Stomach (tissue), 9 donors: ENCODE results near the gene XIRP2. TPM values are rescaled to one million over a fixed set of nuclear protein-coding genes. Genes with fewer than 3 reads are reported as not detected.

Experiments
- DNase-seq, 2 donors: peaks; one replicate each; pipeline versions ENCODE4 v3.0.0 to v3.0.0-alpha.2; 2013 to 2019
- H3K27ac ChIP-seq, 5 donors: fragments of 200-600 bp in 4 of 5; sonication (generic) in 4 of 5; one replicate each; pipeline ENCODE4 v1.5.1; 2013 to 2019; ENCODE audit warnings: mild to moderate bottlenecking in 1 of 5, moderate library complexity in 1 of 5
- H3K27me3 ChIP-seq, 3 donors: fragments of 200-600 bp; sonication (generic); one replicate each; pipeline ENCODE4 v1.5.1; 2017 to 2019; ENCODE audit warnings: mixed run types in 1 of 3
- H3K36me3 ChIP-seq, 4 donors: fragments of 200-600 bp; sonication (generic); 1 replicate in 3 of 4; 2 replicates in 1 of 4; pipeline ENCODE4 v1.5.1; 2016 to 2019
- H3K4me1 ChIP-seq, 4 donors: fragments of 200-600 bp; sonication (generic); one replicate each; pipeline ENCODE4 v1.5.1; 2016 to 2019
- H3K4me3 ChIP-seq, 4 donors: fragments of 200-600 bp; sonication (generic) in 3 of 4; one replicate each; pipeline ENCODE4 v1.5.1; 2016 to 2019; ENCODE audit warnings: mild to moderate bottlenecking in 1 of 4
- H3K9me3 ChIP-seq, 4 donors: fragments of 200-600 bp; sonication (generic); one replicate each; pipeline ENCODE4 v1.5.1; 2016 to 2019
- CTCF ChIP-seq, 7 experiments: fragments of 450-650 bp in 4 of 7; fragments of 200-600 bp in 3 of 7; sonication (generic) in 3 of 7; IDR thresholded peaks; one replicate each; pipeline ENCODE4 v1.5.1; 2016 to 2019; ENCODE audit warnings: antibody characterized with exemption in 7 of 7, control low read depth in 2 of 7, mild to moderate bottlenecking in 1 of 7
- EP300 ChIP-seq: sonication (generic); formaldehyde crosslinking; IDR thresholded peaks from one replicate; pipeline ENCODE4 v1.6.1; 2017; ENCODE audit warnings: antibody characterized with exemption
- POLR2A ChIP-seq, 4 donors: fragments of 450-650 bp; IDR thresholded peaks; one replicate each; pipeline ENCODE4 v1.6.1; 2016; ENCODE audit warnings: antibody characterized with exemption in 4 of 4, control low read depth in 2 of 4, mild to moderate bottlenecking in 1 of 4, moderate library complexity in 1 of 4
- POLR2AphosphoS5 ChIP-seq, 3 donors: sonication (generic); formaldehyde crosslinking; IDR thresholded peaks; one replicate each; pipeline ENCODE4 v1.6.1; 2016; ENCODE audit warnings: antibody characterized with exemption in 3 of 3
- WGBS, 5 donors: extraction: QIAGEN DNeasy Blood & Tissue Kit in 3 of 5; methylation state at CpG; one replicate each; pipeline versions ENCODE4 v1.1.5 to v1.1.7; 2013 to 2018; 5-methylcytosine and 5-hydroxymethylcytosine counted together
- intact Hi-C: fragments of 100-400 bp; cut with DNase I; formaldehyde crosslinking; loops from one replicate; pipeline ENCODE4 v1.15.1; 2023; ENCODE audit warnings: low total_unique reads
- polyA plus RNA-seq, 3 donors: library from polyadenylated mRNA; stranded (reverse); fragments of 200-250 nt; gene quantifications; one replicate each; pipeline ENCODE4 v1.2.3, GENCODE V29; 2013
- total RNA-seq, 5 donors: library from RNA; depleted of rRNA; stranded (reverse); fragments of >200 nt; gene quantifications; one replicate each; pipeline versions ENCODE4 v1.1.0 to v1.2.3, GENCODE V29; 2014 to 2016
- donor health status: healthy with polysubstance abuse.
- donor health status: Bipolar disorder and iron deficiency.
- donor health status: healthy.

The XIRP2 gene
- total and polyA plus RNA-seq, 8 donors, result 0.10 to 3.2 (median 0.19) TPM; not detected in 4

- H3K4me1 ChIP-seq, result no peaks in the 10 kb centered on the region
- 70 to 89% (median 81%) methylated on average over 2 of the region's 2 CpGs for WGBS, 5 donors
- H3K27ac ChIP-seq, result no peak overlapping the region
- no peaks in the 10 kb centered on the region for H3K36me3 ChIP-seq
- TF ChIP-seq POLR2A (IDR thresholded peaks at IDR 0.05) (no peak), POLR2AphosphoS5 (IDR thresholded peaks at IDR 0.05) (no peak), EP300 (no peak), CTCF (IDR thresholded peaks at IDR 0.05) (no peak)
- H3K4me3 ChIP-seq, result no peak overlapping the region
- no peaks in the 10 kb centered on the region for H3K27me3 ChIP-seq
- H3K9me3 ChIP-seq, result no peaks in the 10 kb centered on the region
- no peak for DNase-seq
- intact Hi-C loops, result no loop called here
Measured at GRCh38 chr2:166921261-166921896, 33.1 kb downstream of the XIRP2 start.

GRCh38 chr2:166924967-166925366, 36.7 kb downstream of the XIRP2 start:
- H3K4me3 ChIP-seq, result no peak overlapping the region
- no peaks in the 10 kb centered on the region for H3K36me3 ChIP-seq
- no peaks in the 10 kb centered on the region for H3K4me1 ChIP-seq
- no peak overlapping the region for H3K27ac ChIP-seq
- DNase-seq, result no peak
- no peak for TF ChIP-seq POLR2AphosphoS5 (IDR thresholded peaks at IDR 0.05)
- no peak for TF ChIP-seq CTCF (IDR thresholded peaks at IDR 0.05)
- no peak for TF ChIP-seq POLR2A (IDR thresholded peaks at IDR 0.05)
- TF ChIP-seq EP300, result no peak
- no peaks in the 10 kb centered on the region for H3K27me3 ChIP-seq
- no peaks in the 10 kb centered on the region for H3K9me3 ChIP-seq
- intact Hi-C loops, result no loop called here

- Histone ChIP-seq H3K9me3 (no peaks in the 10 kb centered on the region), H3K36me3 (no peaks in the 10 kb centered on the region), H3K4me1 (no peaks in the 10 kb centered on the region), H3K4me3 (no peak overlapping the region), H3K27ac (no peak overlapping the region), H3K27me3 (no peaks in the 10 kb centered on the region)
- DNase-seq, result no peak
- intact Hi-C loops, result no loop called here
- TF ChIP-seq CTCF (IDR thresholded peaks at IDR 0.05) (no peak), POLR2A (IDR thresholded peaks at IDR 0.05) (no peak)
- 50 to 69% (median 65%) methylated on average over 1 of the region's 1 CpG for WGBS, 5 donors
Measured at GRCh38 chr2:166926657-166927056, 38.4 kb downstream of the XIRP2 start.

- intact Hi-C loops, result no loop called here
- 88 to 100% (median 99%) methylated on average over 1 of the region's 1 CpG for WGBS, 5 donors
- Histone ChIP-seq H3K27me3 (no peaks in the 10 kb centered on the region), H3K36me3 (no peaks in the 10 kb centered on the region), H3K4me1 (no peaks in the 10 kb centered on the region), H3K9me3 (peaks cover 0 to 19% (median 3%) of the 10 kb centered on the region in 4 donors), H3K4me3 (no peak overlapping the region), H3K27ac (no peak overlapping the region)
- no peak for DNase-seq
- no peak for TF ChIP-seq POLR2AphosphoS5 (IDR thresholded peaks at IDR 0.05)
- no peak for TF ChIP-seq CTCF (IDR thresholded peaks at IDR 0.05)
- TF ChIP-seq EP300, result no peak
- TF ChIP-seq POLR2A (IDR thresholded peaks at IDR 0.05), result no peak
Measured at GRCh38 chr2:166932032-166932431, 43.8 kb downstream of the XIRP2 start.
